ENCODE data around the gene APBA2. TPM values are rescaled to one million over a fixed set of nuclear protein-coding genes. Genes with fewer than 3 reads are reported as not detected.
"Not testable (repeated sequence)": the region's sequence is repeated elsewhere in the genome, so short reads cannot be mapped to it uniquely, and the experiment has no call there.

The APBA2 gene
- total and polyA plus RNA-seq, 2 donors from 2014 or later, result 1.0 to 6.1 TPM

DNA sequence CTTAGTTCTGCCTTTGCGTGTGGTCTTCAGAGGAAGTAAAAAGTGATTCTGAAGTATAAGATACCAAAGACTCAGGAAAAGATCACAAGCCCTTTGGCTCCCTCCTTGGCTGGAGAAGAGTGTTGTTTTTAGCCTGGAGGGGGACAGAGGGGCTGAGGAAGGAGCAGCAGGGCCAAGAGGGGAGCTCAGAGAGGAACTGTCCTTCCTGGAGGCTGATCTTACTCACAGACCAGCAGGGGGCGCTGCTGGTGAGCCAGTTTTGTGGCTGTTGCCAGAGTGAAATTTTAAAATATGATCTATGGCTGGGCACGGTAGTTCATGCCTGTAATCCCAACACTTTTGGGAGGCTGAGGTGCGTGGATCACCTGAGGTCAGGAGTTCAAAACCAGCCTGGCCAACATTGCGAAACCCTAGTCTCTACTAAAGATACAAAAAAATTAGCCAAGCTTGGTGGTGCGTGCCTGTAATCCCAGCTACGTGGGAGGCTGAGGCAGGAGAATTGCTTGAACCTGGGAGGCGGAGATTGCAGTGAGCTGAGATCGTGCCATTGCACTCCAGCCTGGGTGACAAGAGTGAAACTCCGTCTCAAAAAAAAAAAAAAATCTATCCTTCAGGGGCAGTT is 216.5 kb downstream of the APBA2 start:
- H3K36me3 ChIP-seq (ENCODE audit: control insufficient read depth in 2 of 3, insufficient read depth in 3 of 3, low read length in 3 of 3); H3K9ac ChIP-seq (ENCODE audit: low read length in 3 of 3); H3K9me3 ChIP-seq (ENCODE audit: control insufficient read depth in 2 of 3, insufficient read depth in 1 of 3, low read length in 3 of 3); H3K4me3 ChIP-seq (ENCODE audit: low read length in 3 of 3); H3K27me3 ChIP-seq (ENCODE audit: control insufficient read depth, insufficient read depth, low read length); intact Hi-C loops (cut with DNase I); H3K27ac ChIP-seq (ENCODE audit: low read depth in 2 of 2, low read length in 2 of 2); H3K4me1 ChIP-seq (ENCODE audit: control insufficient read depth in 2 of 3, insufficient read depth in 2 of 3, low read depth in 1 of 3, low read length in 3 of 3); FAIRE-seq: not testable (repeated sequence)
- DNase-seq, result peak in 2 of 5 donors; percentile 59 to 61
- TF ChIP-seq, protein P1, sequence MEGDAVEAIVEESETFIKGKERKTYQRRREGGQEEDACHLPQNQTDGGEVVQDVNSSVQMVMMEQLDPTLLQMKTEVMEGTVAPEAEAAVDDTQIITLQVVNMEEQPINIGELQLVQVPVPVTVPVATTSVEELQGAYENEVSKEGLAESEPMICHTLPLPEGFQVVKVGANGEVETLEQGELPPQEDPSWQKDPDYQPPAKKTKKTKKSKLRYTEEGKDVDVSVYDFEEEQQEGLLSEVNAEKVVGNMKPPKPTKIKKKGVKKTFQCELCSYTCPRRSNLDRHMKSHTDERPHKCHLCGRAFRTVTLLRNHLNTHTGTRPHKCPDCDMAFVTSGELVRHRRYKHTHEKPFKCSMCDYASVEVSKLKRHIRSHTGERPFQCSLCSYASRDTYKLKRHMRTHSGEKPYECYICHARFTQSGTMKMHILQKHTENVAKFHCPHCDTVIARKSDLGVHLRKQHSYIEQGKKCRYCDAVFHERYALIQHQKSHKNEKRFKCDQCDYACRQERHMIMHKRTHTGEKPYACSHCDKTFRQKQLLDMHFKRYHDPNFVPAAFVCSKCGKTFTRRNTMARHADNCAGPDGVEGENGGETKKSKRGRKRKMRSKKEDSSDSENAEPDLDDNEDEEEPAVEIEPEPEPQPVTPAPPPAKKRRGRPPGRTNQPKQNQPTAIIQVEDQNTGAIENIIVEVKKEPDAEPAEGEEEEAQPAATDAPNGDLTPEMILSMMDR (IDR thresholded peaks at IDR 0.05; ENCODE audit: borderline replicate concordance, extremely low read depth, insufficient read depth), result peak; percentile 45

DNA sequence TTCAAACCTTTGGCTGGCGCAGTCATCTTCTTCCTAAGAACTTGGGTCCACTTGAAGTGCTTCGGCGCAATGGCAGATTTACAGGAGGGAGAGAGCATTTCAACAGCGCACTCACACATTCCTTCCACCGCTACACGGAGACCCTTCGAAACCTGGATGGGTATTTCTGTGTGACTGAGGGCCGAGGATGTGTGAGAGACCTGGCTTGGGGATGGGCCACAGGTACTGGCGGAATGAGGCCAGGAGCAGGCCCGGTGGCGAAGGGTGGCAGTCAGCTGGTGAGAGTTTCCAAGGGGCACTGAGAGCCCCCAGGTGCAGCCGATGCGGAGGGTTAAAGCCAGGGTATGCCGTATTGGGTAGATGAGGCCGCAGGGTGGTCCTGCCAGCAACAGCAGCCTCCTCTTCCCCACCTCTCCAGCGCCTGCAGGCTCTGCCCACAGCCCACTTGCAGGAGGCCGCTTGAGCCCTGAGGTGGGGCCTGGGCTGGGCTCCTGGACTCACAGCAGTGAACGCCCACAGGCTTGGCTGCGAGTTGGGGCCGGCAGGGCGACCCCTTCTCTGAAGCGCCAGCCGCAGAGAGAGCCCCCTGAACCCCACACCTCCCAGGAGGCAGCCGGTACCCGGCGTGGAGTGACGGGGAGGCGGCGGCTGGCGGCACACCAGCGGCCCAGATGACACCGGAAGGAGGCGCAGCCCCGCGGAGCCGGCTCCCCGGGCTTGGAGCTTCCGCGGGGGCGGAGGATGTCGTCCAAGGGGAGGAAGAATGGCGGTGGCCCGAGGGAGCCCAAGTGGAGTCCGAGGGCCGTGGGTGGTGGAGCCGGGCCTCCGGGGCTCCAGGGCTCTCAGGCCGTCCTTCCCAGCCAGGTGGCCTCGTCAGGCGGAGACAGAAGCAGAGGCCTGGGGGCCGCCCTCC is 217.4 kb downstream of the APBA2 start:
- FAIRE-seq (no peak), DNase-seq (peak in 1 of 5 donors; percentile 78)
- no peaks in the 10 kb centered on the region for H3K4me1 ChIP-seq (ENCODE audit: control insufficient read depth in 2 of 3, insufficient read depth in 2 of 3, low read depth in 1 of 3, low read length in 3 of 3)
- H3K36me3 ChIP-seq (ENCODE audit: control insufficient read depth in 2 of 3, insufficient read depth in 3 of 3, low read length in 3 of 3), result no peaks in the 10 kb centered on the region
- H3K9ac ChIP-seq (ENCODE audit: low read length in 3 of 3), result no peak overlapping the region
- intact Hi-C loops (cut with DNase I), result no loop called here
- H3K27ac ChIP-seq (ENCODE audit: low read depth in 2 of 2, low read length in 2 of 2), result no peak overlapping the region
- H3K27me3 ChIP-seq (ENCODE audit: control insufficient read depth, insufficient read depth, low read length), result no peaks in the 10 kb centered on the region
- H3K4me3 ChIP-seq (ENCODE audit: low read length in 3 of 3), result no peak overlapping the region
- TF ChIP-seq, protein P1 (IDR thresholded peaks at IDR 0.05; ENCODE audit: borderline replicate concordance, extremely low read depth, insufficient read depth), result no peak
- no peaks in the 10 kb centered on the region for H3K9me3 ChIP-seq (ENCODE audit: control insufficient read depth in 2 of 3, insufficient read depth in 1 of 3, low read length in 3 of 3)

DNA sequence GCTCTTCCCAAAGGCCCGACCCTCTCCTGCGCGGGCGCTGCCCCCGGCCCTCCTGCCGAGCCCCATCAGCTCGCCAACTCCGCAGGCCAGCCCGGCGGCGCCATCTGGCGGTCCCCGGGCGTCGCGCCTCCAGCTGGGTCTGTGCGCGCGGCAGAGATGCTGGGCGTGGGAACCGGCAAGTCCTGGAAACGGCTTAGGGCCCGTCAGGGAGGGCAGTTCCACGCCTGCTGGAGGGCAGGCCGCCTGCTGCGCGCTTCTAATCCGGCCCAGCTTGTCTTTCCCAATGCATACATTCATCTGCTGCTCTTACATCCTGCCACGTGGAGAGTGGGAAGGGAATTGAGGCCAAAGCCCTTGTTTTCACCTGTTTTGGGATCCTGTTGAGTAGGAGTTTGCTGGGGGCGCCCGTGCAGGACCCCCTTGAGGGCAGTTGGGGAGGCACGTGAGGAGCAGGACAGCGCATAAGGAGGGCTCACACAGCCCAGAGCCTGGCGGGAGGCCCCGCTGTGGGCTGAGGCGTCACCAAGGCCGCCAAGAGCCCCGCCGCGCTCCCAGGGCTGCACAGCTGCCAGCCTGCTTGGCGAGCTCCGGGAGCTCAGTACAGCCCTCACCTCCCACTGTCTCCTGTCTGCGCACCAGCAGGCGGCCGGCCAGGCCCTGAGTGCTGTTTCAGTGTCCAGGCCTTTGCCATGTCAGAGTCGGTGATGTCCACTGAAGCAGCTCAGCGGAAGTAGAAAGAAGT is 218.2 kb downstream of the APBA2 start:
- DNase-seq (peak; percentile 88 to 95 (median 92)), FAIRE-seq (no peak)
- Histone ChIP-seq H3K4me3 (ENCODE audit: low read length in 3 of 3) (no peak overlapping the region), H3K9me3 (ENCODE audit: control insufficient read depth in 2 of 3, insufficient read depth in 1 of 3, low read length in 3 of 3) (no peaks in the 10 kb centered on the region), H3K36me3 (ENCODE audit: control insufficient read depth in 2 of 3, insufficient read depth in 3 of 3, low read length in 3 of 3) (no peaks in the 10 kb centered on the region), H3K9ac (ENCODE audit: low read length in 3 of 3) (no peak overlapping the region), H3K27ac (ENCODE audit: low read depth in 2 of 2, low read length in 2 of 2) (no peak overlapping the region), H3K4me1 (ENCODE audit: control insufficient read depth in 2 of 3, insufficient read depth in 2 of 3, low read depth in 1 of 3, low read length in 3 of 3) (no peaks in the 10 kb centered on the region), H3K27me3 (ENCODE audit: control insufficient read depth, insufficient read depth, low read length) (no peaks in the 10 kb centered on the region)
- TF ChIP-seq, protein P1 (IDR thresholded peaks at IDR 0.05; ENCODE audit: borderline replicate concordance, extremely low read depth, insufficient read depth), result peak; percentile 67
- intact Hi-C loops (cut with DNase I), result no loop called here
